HG03095 (cell line): ENCODE measurements around the gene MBTPS2.
A peak's percentile ranks its signal among the peaks of the same experiment; 100 is the strongest.
"Not testable (repeated sequence)": the region's sequence is repeated elsewhere in the genome, so short reads cannot be mapped to it uniquely, and the experiment has no call there.

Experiments used
- ATAC-seq: cut with Tn5 transposase; IDR thresholded peaks from one replicate; pipeline ENCODE4 v1.9.1; 2021; ENCODE audit warnings: moderate library complexity; ENCODE audit not compliant: unreplicated experiment

MBTPS2 gene

DNA sequence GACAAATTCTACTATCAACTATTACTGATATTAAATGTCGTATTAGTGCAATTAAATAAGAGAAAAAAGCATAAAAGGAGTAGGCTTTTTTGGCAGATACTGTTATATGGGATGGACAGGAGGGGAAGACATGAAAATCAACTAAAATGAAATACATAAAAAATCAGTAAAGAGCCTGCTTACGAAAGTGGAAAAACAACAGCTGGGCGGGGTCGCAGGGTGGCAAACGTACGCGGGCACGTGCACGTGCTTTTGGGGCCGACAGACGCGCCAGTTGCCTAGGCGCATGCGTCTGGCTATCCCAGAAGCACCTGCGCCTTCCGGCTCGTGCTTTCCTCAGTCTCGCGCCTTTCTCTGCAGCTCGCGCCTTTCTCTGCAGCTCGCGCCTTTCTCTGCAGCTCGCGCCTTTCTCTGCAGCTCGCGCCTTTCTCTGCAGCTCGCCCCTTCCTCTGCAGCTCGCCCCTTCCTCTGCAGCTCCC is 16.6 kb downstream of the MBTPS2 start, which contains the start of gene YY2:
YY2 (plus strand) TSS at position 51 of the 479 bp plus-strand sequence. CDS start 498 bp downstream, outside the sequence.
- ATAC-seq: no peak

DNA sequence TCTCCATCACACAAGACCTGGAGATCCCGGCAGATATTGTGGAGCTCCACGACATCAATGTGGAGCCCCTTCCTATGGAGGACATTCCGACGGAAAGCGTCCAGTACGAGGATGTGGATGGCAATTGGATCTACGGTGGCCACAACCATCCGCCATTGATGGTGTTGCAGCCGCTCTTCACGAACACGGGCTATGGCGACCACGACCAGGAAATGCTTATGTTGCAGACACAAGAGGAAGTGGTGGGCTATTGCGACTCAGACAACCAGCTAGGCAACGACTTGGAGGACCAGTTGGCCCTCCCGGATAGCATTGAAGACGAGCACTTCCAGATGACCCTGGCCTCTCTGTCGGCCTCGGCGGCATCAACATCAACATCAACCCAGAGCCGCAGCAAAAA is 17.1 kb downstream of the MBTPS2 start:
- ATAC-seq: no peak

DNA sequence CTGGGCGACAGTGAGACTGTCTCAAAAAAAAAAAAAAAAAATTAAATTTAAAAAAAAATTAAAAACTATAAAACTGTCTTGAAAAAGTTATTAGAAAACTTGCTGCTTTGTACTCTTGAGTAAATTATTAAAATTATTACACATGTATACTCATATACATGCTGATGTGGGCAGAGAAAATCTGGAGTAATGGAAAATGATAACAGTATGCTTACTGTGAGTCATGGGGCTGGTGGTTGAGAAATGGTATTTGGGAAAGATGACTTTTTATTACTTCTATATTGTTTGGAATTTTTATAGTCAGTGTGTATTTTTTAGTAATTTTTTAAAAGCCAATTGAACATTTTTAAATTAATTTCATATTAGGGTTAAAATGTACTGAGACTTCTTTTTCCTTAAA is 23.8 kb downstream of the MBTPS2 start:
- no peak for ATAC-seq

DNA sequence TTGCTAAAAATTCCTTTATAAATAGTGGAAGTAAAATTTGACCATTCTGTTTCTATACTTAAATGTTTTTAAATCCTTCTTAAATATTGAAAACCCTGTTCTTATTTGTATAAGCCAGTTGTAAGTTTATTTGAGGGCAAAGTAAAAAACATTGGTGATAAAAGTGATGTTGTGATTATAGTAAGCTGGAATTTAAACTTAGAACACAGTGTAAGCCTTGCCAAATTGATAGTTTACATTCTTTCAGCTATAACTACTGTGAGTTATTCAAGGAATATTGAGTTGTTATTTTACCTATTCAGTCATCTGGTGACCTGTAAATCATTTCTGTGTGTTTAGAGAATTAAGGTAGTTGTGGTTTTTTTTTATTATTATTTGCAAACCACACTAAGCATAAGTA is 26.0 kb downstream of the MBTPS2 start:
- no peak for ATAC-seq

DNA sequence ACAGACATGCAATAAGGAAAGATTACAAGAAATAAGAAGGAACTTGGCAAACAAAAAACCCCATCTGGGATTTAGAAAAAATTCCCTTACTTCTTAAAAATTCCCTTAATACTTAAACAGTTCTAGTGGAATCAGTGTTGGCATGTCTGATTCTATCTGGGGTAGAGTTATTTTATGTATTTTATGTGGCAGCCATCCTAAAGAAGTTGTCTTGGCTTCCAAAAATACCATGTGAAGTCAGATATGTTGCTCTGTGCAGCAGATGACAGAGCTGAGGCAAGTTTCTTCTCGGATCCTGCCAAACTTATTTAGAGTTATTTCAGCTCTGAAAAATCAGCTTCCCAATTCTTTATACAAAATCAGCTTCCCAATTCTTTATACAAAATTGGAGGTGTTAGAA is 31.1 kb downstream of the MBTPS2 start:
- no peak for ATAC-seq

DNA sequence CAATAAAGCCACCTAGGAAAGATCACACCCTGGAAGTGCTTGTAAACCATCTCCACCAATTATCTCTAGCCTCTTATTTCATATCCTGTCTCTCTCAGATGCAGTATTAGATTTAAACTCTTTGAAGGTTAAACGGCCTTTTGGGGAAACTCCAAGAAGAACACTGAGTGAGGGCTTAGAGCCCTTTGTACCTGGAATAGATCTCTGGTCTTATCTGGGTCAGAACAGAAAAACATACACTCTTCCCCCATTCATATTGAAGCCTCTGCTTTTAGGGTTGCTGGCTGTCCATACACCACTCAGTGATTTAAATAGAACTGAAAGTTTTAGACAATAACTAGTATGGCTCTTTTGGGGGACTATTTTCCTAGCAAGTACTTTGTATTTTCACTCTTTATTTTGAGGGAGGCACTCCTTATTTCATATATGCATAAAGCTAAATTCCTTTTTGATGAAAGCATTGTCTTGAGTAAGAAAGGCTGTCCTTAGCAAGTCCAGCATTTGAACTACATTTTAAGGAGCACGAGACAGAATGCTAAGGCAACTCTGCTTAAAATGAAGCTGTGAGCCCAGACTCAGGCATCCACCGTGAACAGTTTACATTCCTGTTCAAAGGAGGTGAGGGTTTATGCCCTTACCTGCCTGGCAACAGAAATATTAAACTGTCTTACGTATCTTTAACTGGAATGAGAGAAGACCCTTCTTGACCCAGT is 33.8 kb downstream of the MBTPS2 start:
- ATAC-seq: no peak

DNA sequence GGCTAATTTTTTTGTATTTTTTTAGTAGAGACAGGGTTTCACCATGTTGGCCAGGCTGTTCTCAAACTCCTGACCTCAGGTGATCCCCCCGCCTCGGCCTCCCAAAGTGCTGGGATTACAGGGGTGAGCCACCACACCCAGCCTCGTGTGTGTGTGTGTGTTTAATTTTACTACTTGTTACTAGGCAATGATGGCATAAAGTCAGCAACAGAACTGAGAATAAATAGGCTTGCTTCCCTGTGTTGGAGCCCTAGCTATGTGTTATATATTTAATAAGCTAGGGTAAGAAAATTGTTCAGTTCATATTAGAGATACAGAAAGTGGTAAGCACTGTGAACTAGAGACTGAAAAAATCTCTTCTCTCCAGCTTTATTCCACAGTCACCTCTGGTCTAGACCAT is 34.8 kb downstream of the MBTPS2 start:
- ATAC-seq: not testable (repeated sequence)

DNA sequence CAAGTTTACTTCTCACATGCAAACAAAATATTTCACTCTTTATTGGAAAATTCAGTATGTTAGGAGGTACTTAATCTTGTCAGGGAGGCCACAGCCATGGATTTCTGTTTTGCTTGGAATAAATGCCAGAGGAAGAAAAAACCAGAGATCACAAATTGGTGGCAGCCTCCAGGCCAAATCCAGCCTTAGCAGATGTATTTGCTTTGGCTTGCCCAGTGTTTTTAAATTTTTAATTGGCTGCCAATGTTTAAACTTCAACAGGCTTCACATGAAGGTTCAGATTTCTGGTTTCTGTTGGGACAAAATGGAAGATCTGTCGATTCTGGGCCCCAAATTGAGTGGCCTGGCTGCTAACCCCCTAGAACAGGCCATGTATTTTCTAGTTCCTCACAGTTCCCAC is 35.6 kb downstream of the MBTPS2 start:
- no peak for ATAC-seq

DNA sequence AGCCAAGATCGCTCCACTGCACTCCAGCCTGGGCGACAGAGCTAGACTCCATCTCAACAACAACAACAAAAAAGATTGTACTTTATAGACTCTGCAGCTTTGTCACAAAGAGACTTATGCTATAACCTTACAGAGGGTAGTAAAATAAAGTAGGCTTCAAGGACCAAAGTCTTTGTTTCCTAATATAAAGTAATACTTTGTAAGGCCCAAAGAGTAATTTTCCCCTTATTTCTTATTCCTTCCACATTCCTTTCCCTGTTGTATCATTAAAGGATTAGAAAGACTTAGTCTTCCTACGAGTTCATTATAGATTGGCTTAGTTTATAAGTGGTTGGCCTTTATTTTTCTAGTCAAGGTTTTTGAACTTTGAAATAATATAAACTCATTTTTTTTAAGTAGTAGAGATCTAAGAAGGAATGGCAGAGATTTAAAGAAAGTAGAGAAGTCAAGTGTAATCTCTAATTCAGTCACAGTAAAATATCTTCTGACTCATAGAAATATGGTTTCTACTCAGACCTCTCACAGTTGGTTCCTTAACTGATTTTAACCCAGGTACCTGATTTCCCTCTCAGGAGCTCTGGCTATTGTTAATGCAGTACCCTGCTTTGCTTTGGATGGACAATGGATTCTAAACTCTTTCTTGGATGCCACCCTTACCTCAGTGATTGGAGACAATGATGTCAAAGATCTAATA is 42.6 kb downstream of the MBTPS2 start:
- ATAC-seq: no peak

DNA sequence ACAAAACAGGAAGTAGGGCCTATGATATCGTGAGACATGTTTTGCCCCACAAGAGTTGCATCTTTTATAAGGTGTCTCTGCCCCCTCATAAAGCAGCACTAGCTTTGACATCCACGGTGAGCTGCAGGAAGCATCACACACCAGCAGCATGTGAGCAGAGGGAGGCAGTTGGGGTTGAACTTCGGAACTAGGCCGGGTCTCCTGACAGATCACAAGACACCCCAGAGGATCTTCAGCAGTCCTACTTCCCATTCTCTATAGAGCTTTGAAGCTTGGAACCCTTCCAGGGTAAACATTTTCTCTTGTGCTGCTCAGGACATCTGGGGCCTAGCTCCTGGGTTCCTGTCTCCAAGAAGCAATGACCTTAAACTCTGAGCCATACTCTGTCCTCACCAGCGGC is 43.8 kb downstream of the MBTPS2 start:
- no peak for ATAC-seq

DNA sequence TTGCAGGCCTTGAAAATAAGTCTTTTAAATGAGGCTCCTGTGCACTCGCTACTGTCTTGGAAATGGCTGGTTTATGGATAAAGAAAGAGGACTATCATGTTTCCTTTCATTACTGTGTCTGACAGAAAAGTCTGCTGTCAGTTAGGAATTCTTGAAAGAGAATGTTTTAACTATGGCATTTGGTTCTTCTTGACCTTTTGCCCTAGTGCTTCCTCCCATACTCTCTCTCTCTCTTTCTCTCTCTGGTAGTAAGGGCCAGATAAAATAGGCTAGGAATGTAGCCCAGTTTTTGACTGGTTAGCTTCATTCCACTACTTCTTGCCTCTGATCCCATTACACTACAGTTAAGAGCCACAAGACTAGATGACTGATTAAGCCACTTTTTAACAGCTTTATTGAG is 46.2 kb downstream of the MBTPS2 start:
- ATAC-seq: no peak

DNA sequence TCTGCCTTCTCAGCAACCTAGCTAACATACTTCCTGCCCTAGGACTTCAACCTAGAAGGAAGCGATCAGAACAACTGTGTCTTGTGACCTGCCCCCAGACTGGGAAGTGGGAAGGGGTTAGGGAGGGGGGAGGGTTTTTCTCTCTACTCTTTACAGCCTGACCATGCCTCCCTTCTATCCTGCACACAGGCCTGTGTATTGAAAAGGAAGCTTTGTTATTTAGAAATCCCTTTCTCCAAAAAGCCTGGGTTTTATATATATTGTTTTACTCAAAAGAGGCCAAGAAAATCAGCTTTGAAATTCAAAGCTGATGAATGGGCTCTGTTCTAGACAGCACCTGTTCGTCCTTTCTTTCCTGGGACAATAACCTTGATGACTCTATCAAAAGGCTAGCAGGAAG is 65.9 kb downstream of the MBTPS2 start:
- ATAC-seq: no peak

DNA sequence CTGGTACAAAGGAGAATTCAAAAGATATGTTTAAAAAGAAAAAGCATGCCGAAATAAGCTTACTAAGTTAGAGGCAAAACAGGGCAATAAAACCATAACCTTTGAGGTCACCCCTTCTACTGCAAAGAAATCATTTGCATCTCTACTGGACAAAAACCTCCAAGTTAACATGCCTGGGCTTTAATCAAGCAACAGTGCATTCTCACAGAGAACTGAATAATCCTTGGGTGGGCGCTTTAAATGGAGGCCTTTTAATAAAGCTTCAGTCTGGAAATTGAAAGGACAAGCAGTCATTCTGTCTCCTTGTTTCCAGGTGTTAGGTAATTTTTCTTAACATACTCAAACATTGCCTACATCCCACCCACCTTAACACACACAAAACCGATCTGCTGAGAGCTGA is 66.5 kb downstream of the MBTPS2 start:
- no peak for ATAC-seq

DNA sequence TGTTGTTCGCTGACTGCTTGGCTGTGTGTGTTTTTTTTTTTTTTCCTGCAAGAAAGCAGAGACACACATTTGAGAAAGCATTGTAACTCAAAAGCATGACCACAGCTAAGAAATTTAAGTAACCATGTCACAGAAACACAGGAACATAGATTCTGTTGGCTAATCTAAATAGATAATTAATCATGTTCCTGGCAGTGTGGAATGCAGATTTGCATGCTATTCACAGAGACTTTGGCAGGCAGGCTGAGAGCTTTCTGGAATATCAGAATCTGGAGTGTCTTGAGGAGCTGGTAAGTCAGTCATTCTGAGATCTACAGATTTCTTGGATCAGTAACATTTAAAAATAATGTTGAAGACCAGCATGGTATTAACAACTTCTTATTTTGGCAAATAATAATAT is 67.8 kb downstream of the MBTPS2 start:
- no peak for ATAC-seq

DNA sequence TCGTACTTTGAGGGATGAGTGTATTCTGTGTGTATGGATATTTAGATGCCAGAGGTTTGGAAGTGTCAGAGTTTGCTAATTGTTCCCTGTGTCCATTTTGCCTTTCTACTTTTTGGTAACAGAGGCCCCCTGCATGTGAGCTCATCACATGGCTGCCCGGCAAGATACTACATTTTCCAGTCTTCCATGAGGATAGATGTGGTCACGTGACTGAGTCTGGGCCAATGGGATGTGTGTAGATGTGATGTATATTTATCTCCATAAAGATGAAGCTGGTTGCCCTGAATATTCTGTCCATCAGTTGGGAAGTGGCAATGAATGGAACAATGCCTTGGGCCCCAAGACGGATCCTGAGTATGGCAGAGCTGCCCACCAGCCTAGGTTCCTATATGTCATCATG is 72.1 kb downstream of the MBTPS2 start:
- ATAC-seq: no peak

DNA sequence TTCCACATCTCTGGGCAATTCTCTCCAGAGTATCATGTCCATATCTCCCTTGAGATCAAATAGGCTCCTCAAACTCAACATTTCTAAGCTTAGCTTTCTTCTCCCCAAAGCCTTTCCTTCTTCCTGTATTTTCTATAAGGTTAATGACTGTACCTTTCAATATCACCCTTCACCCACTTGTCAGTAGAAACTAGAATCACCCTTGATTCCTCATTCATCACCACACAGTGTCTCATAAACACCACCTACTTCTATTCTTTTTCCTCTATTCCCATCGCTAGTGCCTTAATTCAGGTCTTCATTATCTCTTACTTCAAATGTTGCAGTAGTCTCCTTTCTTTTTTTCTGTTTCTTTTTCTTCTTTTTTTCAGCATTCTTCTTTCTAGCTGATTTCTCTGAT is 72.8 kb downstream of the MBTPS2 start:
- no peak for ATAC-seq

DNA sequence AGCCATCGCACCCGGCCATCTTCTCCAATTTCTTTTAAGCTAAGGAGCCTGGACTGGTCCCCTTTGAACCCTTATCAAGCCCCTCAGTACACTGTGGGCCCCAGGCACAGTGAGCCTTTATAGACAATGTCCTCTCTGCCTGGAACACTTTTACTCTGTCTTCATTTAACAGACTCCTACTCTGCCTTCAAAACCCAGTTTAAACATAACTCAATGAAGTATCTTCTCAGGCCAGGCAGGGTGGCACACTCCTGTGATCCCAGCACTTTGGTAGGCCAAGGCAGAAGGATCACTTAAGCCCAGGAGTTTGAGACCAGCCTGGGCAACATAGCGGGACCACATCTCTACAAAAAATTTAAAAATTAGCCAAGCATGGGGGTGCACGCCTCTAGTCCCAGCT is 73.6 kb downstream of the MBTPS2 start:
- no peak for ATAC-seq

DNA sequence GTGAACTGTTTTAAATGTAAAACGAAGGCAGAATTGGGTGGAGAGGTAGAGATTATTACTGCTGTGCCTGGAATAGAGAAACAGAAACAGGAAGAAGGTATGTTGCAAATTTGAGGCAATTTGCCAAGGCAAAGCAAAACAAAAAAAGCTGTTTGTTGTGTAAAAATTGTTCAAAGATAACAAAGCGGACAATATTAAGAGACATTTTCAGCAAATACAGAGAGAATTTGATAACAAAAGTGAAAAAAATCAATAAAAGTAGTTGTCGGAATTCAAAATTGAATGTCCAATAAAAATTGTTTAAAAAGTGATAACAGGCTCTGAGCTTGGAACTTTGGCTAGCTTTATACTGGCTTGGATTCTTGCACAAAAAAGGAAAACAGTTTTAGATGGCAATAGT is 86.7 kb downstream of the MBTPS2 start:
- ATAC-seq: no peak

DNA sequence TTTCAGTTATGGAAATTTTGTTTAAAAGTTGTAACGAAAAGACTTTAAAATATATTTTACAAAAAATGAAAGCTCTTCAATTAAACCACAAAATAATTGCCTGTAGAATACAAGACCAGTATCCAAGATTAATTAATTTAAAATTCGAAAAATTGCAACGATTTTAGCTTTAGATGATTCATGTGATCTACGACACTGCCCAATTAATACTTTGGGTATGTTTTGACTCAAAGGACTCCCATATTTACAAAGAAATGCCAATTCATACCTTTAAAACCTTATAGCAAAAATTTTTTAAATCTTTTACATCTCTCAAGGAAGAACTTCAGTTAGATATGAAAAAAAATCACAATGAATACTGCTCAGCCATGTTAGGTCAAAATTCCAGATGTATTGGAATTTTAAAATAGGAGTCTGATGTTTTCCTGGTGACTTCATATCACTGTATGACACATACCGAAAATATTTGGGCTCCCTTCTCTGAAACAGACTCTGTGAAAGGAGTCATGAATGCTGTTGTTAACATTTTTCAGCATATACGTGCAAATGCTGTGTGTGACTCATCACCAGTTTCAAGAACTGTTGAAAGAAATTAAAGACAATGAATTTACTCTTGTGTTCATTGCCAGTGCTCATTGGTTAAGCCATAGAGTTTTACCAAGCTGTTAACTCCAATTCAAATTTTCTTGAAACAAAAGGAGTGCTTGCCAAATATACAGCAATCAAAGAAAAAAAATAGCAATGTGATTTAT is 87.3 kb downstream of the MBTPS2 start:
- ATAC-seq: peak; percentile 82

DNA sequence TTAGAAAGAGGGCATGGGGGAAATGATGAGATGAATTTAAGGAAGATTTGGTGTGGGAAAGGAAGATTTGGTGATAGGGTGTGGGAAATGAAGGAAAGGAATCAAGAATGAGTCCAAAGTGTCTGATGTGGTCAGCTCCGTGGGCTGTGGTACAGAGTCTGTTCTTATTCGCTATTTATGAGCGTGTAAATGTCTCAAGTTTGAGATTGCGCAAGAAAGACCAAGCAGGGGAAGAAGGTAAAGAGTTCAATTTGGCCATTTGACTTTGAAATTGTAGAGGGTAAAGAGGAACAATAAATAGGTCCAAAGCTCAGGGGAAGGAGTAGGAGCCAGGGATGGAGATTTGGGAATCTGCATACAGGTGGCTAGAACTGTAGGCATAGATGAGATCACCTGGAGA is 89.8 kb downstream of the MBTPS2 start:
- ATAC-seq: no peak

DNA sequence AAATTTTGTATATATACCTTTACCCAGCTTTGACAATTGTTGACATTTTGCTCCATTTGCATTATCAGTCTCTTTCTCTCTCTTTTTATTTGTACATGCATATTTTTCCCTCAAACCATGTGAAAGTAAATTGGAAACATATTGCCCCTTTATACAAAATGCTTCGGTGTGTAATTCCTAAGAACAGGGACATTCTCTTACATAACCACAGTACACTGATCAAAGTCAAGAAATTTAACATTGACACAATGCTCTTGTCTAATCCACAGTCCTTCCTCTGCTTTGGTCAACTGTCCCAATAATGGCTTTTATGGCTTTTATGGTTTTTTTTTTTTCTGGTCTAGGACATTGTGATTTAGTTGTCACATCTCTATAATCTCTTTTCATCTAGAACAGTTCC is 91.6 kb downstream of the MBTPS2 start:
- no peak for ATAC-seq
